IPS-20b (cell line): ENCODE data around the gene ACTG1.
"Not testable (repeated sequence)": the region's sequence is repeated elsewhere in the genome, so short reads cannot be mapped to it uniquely, and the experiment has no call there.

Experiments used
- H3K27ac ChIP-seq: one replicate; pipeline ENCODE4 v1.5.1; 2013; ENCODE audit warnings: low read length
- H3K27me3 ChIP-seq: 2 replicates; pipeline ENCODE4 v1.6.1; 2013; ENCODE audit warnings: mild to moderate bottlenecking, low read length, inconsistent platforms; ENCODE audit not compliant: insufficient read depth
- H3K36me3 ChIP-seq: 2 replicates; pipeline ENCODE4 v1.6.1; 2013; ENCODE audit warnings: low read depth, mild to moderate bottlenecking, inconsistent platforms, low read length, moderate library complexity; ENCODE audit not compliant: insufficient read depth
- H3K4me1 ChIP-seq: 2 replicates; pipeline ENCODE4 v1.6.1; 2013; ENCODE audit warnings: mild to moderate bottlenecking, control low read depth, inconsistent platforms, low read length, moderate library complexity; ENCODE audit not compliant: insufficient read depth
- H3K4me3 ChIP-seq: 2 replicates; pipeline ENCODE4 v1.5.1; 2013; ENCODE audit warnings: mild to moderate bottlenecking, low read length, inconsistent platforms
- H3K9ac ChIP-seq: 2 replicates; pipeline ENCODE4 v1.6.1; 2013; ENCODE audit warnings: low read depth, mild to moderate bottlenecking, inconsistent platforms, low read length, moderate library complexity
- H3K9me3 ChIP-seq: 2 replicates; pipeline ENCODE4 v1.6.1; 2013; ENCODE audit warnings: mild to moderate bottlenecking, low read depth, low read length, inconsistent platforms; ENCODE audit not compliant: insufficient read depth

The ACTG1 gene

DNA sequence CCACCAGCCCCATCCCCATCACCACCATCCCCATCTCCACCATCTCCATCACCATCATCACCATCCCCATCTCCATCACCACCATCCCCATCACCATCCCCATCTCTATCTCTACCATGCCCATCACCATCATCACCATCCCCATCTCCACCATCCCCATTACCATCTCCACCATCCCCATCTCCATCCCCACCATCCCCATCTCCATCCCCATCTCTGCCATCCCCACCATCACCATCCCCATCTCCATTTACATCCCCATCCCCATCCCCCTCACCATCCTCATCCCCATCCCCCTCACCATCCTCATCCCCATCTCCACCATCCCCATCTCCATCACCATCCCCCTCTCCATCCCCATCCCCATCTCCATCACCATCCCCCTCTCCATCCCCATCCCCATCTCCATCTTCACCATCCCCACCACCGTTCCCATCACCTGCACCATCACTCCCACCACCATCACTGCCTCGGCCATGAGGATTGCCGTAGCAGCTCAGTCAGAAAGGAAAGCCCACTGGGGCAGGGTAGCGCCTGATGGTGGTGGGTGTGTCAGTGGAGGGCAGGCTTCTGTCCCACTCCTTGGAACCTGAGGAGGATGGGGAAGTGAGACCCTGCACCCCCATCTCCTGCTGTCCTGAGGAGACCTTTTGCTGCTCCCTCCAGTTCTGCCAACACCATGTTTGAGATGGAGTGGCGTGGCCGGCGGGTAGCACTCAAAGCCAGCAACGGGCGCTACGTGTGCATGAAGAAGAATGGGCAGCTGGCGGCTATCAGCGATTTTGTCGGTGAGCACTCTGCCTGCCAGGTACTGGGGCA, 23.1 kb upstream of the ACTG1 start:
- H3K4me3 ChIP-seq, result no peak overlapping the region
- H3K9me3 ChIP-seq, result no peaks in the 10 kb centered on the region
- no peak overlapping the region for H3K9ac ChIP-seq
- H3K27ac ChIP-seq, result no peak overlapping the region
- H3K4me1 ChIP-seq, result no peaks in the 10 kb centered on the region
- peaks cover 48% of the 10 kb centered on the region for H3K27me3 ChIP-seq
- H3K36me3 ChIP-seq, result peaks cover 6% of the 10 kb centered on the region; the same call in 1 of the 2 replicates

DNA sequence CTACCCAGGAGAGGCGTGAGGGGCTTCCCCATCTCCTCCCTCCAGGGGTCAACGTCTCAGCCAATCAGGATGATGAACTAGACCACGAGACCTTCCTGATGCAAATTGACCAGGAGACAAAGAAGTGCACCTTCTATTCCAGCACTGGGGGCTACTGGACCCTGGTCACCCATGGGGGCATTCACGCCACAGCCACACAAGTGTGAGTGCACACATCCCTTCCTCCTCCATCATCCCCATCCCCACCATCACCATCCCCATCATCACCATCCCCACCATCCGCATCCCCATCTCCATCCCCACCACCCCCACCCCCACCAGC, 22.4 kb upstream of the ACTG1 start:
- H3K4me1 ChIP-seq, result no peaks in the 10 kb centered on the region
- H3K4me3 ChIP-seq, result no peak overlapping the region
- no peak overlapping the region for H3K27ac ChIP-seq
- no peaks in the 10 kb centered on the region for H3K9me3 ChIP-seq
- H3K9ac ChIP-seq, result no peak overlapping the region
- peaks cover 3% of the 10 kb centered on the region; the same call in 1 of the 2 replicates for H3K36me3 ChIP-seq
- peaks cover 48% of the 10 kb centered on the region for H3K27me3 ChIP-seq

DNA sequence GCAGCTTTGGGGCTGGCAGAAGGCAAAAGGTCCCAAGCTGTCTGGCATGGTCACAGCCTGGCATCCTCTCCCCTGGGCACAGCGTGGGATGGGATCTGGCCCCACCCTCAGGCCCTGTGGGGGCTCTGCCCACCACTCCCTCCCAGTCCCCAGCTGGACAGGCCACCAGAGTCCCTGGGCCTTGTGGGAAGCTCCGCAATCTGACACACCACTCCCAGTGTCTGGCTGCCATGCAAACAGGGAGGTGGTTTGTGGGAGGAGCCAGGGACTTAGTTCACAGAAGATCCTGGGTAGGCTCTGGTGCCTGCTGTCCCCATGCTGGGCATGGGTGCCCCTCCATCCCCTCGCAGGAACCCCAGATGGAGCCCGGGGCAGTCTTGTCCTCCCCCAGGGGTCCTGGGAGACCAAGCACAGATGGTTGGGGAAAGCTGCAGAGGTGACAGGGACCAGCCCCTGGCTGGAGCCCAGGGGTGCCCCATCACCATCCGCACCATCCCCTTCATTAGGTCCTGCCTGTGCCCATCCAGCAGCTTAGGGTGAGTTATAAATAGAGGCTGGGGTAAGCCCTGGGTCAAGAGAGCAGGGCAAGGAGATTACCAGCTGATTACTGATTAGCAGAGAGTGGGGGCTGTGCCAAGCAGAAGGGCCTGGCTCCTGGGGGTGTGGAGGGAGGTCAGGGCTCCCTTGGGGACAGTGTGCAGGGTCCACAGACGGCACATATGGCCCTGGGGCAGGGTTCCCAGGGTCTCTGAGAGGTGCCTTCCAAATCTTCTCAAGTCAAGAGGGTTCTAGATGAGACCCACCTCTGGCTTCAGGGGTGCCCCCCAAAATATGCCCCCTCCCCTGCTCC, 21.8 kb upstream of the ACTG1 start:
- Histone ChIP-seq H3K4me3 (no peak overlapping the region), H3K36me3 (no peaks in the 10 kb centered on the region), H3K27ac (no peak overlapping the region), H3K9me3 (no peaks in the 10 kb centered on the region), H3K4me1 (no peaks in the 10 kb centered on the region), H3K27me3 (peaks cover 48% of the 10 kb centered on the region), H3K9ac (no peak overlapping the region)

DNA sequence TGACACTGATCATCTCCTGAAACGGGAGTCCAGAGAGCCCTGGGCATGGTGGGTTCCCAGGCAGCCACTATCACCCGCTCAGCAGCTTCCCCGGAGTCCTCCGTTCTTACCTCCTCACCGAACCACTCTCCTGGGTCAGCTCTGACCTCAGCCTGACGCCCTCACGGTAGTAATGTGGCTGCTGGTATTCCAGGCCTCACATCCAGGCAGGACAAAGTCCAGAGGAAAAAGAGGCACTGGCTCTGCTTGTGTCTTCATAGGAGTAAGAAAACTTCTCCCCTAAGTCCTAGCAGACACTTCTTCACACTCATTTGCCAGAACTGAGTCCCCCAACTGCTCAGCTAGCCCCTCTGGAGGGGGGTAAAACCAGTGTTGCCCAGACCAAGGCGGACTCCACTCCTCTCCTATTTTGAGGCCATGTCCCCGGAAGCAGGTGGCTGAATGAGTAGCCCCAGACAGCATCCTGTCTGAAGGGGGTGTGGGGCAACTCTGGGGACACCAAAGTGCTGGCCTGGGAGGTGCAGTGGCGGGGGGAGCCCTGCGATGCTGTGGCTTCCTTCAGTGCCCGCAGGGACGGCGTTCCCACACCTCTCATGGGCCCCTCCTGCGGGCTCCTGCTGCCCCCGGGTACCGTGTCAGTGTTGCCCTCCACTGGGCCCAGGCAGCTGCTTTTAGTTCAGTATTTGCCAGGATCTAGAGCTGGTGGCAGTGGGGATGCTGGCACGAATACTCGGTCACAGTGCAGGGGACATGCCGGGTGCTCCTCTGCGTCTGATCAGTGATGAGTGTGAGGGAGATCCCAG, 20.9 kb upstream of the ACTG1 start:
- Histone ChIP-seq H3K4me1 (no peaks in the 10 kb centered on the region), H3K27ac (no peak overlapping the region), H3K36me3 (no peaks in the 10 kb centered on the region), H3K4me3 (no peak overlapping the region), H3K9ac (no peak overlapping the region), H3K27me3 (peaks cover 48% of the 10 kb centered on the region), H3K9me3 (no peaks in the 10 kb centered on the region)

DNA sequence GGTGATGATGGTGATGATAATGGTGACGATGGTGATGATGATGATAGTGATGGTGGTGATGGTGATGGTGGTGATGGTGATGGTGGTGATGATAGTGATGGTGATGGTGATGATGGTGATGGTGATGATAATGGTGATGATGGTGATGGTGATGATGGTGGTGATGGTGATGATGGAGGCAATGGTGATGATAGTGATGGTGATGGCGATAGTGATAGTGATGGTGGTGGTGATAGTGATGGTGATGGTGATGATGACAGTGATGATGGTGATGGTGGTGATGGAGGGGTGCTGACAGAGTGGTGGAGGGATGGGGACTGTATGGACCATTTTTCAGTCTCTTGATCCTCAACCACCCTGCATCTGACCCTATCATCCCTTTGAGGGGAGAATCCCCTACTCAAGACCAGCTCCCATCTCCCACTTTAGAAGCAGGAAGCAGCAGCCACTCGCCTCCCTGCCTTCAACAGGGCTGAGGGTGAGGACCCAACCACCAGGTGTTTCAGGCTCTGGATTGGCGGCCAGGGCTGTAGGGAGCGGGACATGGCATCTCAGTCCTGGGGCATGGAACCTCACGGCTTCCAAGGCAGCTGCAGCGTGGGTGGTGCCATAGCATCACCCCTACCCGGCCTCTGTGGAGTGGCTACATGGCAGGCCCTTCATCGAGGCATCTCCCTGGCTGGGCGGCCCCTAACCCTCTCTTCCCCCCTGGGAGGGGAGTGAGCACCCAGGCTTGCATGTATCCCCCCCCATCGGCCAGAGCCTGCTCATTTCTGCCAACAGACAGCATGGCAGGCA, 20.1 kb upstream of the ACTG1 start:
- H3K4me3 ChIP-seq, result no peak overlapping the region
- H3K9ac ChIP-seq, result no peak overlapping the region
- H3K4me1 ChIP-seq, result no peaks in the 10 kb centered on the region
- H3K27ac ChIP-seq, result no peak overlapping the region
- H3K36me3 ChIP-seq, result no peaks in the 10 kb centered on the region
- peaks cover 48% of the 10 kb centered on the region for H3K27me3 ChIP-seq
- H3K9me3 ChIP-seq, result no peaks in the 10 kb centered on the region

DNA sequence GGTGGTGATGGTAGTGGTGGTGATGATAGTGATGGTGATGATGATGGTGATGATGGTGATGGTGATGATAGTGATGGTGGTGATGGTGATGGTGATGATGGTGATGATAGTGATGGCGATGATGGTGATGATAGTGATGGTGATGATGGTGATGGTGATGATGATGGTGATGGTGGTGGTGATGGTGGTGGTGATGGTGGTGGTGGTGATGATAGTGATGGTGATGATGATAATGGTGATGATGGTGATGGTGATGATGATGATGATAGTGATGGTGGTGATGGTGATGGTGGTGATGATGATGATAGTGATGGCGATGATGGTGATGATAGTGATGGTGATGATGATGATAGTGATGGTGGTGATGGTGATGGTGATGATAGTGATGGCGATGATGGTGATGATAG, 19.4 kb upstream of the ACTG1 start:
- not testable (repeated sequence) for H3K9me3 ChIP-seq, H3K36me3 ChIP-seq, H3K9ac ChIP-seq, H3K4me1 ChIP-seq, H3K27ac ChIP-seq, H3K4me3 ChIP-seq
- H3K27me3 ChIP-seq, result peaks cover 47% of the 10 kb centered on the region

DNA sequence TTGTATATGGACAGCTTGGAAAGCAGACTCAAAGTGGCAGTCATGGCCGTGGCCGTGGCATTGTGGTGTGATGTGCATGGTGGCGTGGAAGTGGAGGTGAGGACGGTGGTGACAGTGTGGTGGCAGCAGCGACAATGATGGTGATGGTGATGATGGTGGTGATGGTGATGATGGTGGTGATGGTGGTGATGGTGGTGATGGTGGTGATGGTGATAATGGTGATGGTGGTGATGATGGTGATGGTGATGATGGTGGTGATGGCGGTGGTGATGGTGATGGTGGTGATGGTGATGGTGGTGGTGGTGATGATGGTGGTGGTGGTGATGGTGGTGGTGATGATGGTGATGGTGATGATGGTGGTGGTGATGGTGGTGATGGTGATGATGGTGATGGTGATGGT, 18.4 kb upstream of the ACTG1 start:
- not testable (repeated sequence) for H3K9me3 ChIP-seq, H3K9ac ChIP-seq, H3K27ac ChIP-seq, H3K4me3 ChIP-seq, H3K4me1 ChIP-seq, H3K36me3 ChIP-seq
- peaks cover 42% of the 10 kb centered on the region for H3K27me3 ChIP-seq

DNA sequence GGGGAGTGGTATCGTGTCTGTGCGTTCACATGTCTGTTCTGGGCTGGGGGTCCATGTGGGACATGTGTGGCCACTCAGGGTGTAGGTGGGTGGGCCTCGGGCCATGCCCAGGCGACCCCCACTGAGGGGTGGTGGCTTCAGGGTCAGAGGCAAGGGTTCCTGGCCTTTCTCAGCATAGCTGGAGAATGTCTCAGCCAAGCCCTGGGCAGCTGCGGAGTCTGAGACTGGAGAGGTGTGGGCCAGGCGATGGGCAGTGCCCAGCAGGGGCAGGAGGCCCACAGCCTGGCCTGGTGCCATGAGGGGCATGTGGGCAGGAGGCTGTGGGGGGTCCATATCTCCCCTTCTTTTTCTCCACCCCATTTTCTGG, 16.8 kb upstream of the ACTG1 start:
- H3K27me3 ChIP-seq, result peaks cover 29% of the 10 kb centered on the region
- no peaks in the 10 kb centered on the region for H3K9me3 ChIP-seq
- no peaks in the 10 kb centered on the region for H3K36me3 ChIP-seq
- no peaks in the 10 kb centered on the region for H3K4me1 ChIP-seq
- H3K9ac ChIP-seq, result no peak overlapping the region
- H3K4me3 ChIP-seq, result no peak overlapping the region
- no peak overlapping the region for H3K27ac ChIP-seq

DNA sequence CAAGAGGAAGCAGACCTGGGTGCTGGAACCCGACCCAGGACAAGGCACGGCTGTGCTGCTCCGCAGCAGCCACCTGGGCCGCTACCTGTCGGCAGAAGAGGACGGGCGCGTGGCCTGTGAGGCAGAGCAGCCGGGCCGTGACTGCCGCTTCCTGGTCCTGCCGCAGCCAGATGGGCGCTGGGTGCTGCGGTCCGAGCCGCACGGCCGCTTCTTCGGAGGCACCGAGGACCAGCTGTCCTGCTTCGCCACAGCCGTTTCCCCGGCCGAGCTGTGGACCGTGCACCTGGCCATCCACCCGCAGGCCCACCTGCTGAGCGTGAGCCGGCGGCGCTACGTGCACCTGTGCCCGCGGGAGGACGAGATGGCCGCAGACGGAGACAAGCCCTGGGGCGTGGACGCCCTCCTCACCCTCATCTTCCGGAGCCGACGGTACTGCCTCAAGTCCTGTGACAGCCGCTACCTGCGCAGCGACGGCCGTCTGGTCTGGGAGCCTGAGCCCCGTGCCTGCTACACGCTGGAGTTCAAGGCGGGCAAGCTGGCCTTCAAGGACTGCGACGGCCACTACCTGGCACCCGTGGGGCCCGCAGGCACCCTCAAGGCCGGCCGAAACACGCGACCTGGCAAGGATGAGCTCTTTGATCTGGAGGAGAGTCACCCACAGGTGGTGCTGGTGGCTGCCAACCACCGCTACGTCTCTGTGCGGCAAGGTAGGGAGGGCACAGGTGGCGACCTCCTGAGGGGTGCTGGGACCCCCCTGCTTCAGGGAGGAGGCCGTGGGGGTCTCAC, 16.2 kb upstream of the ACTG1 start:
- H3K9ac ChIP-seq, result no peak overlapping the region
- H3K27ac ChIP-seq, result no peak overlapping the region
- peaks cover 23% of the 10 kb centered on the region for H3K27me3 ChIP-seq
- H3K4me1 ChIP-seq, result no peaks in the 10 kb centered on the region
- H3K4me3 ChIP-seq, result no peak overlapping the region
- H3K9me3 ChIP-seq, result no peaks in the 10 kb centered on the region
- no peaks in the 10 kb centered on the region for H3K36me3 ChIP-seq

DNA sequence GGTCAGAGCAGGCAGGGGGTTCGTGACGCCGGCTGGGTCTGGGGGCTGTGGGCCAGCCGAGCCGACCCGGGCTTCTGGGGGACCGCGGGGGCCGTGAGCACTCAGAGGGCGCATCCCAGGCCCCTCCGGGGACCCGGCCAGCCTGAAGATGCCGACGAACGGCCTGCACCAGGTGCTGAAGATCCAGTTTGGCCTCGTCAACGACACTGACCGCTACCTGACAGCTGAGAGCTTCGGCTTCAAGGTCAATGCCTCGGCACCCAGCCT, 15.7 kb upstream of the ACTG1 start:
- H3K4me3 ChIP-seq, result no peak overlapping the region
- no peaks in the 10 kb centered on the region for H3K9me3 ChIP-seq
- peaks cover 18% of the 10 kb centered on the region; the same call in 1 of the 2 replicates for H3K27me3 ChIP-seq
- H3K4me1 ChIP-seq, result no peaks in the 10 kb centered on the region
- no peaks in the 10 kb centered on the region for H3K36me3 ChIP-seq
- no peak overlapping the region for H3K27ac ChIP-seq
- H3K9ac ChIP-seq, result no peak overlapping the region
